ENCODE results near the gene LEKR1. TPM values are rescaled to one million over a fixed set of nuclear protein-coding genes. Genes with fewer than 3 reads are reported as not detected.

The LEKR1 gene
- total RNA-seq, 1 donor, result 0.81 TPM

GRCh38 chr3:157086060-157086750 lies 260.1 kb downstream of the LEKR1 start:
- no peak for TF ChIP-seq CTCF (IDR thresholded peaks at IDR 0.05; ENCODE audit: insufficient read depth, low read length)
- no peak for DNase-seq (ENCODE audit: low read depth)
- H3K4me3 ChIP-seq (ENCODE audit: low read depth, low read length), result no peak overlapping the region

- no peak for DNase-seq (ENCODE audit: low read depth)
- no peak overlapping the region for H3K4me3 ChIP-seq (ENCODE audit: low read depth, low read length)
- no peak for TF ChIP-seq CTCF (IDR thresholded peaks at IDR 0.05; ENCODE audit: insufficient read depth, low read length)
Observed at GRCh38 chr3:157086775-157087174, 260.6 kb downstream of the LEKR1 start.

- TF ChIP-seq CTCF (IDR thresholded peaks at IDR 0.05; ENCODE audit: insufficient read depth, low read length), result no peak
- no peak overlapping the region for H3K4me3 ChIP-seq (ENCODE audit: low read depth, low read length)
- DNase-seq (ENCODE audit: low read depth), result no peak
Observed at GRCh38 chr3:157087373-157087772, 261.2 kb downstream of the LEKR1 start.

GRCh38 chr3:157087780-157088600 lies 261.8 kb downstream of the LEKR1 start:
- DNase-seq (ENCODE audit: low read depth), result peak; percentile 54
- TF ChIP-seq CTCF (IDR thresholded peaks at IDR 0.05; ENCODE audit: insufficient read depth, low read length), result no peak
- H3K4me3 ChIP-seq (ENCODE audit: low read depth, low read length), result peak overlapping the region; percentile 66

GRCh38 chr3:157088601-157089454 lies 262.7 kb downstream of the LEKR1 start:
- peak; percentile 98 for DNase-seq (ENCODE audit: low read depth)
- peak overlapping the region; percentile 66 for H3K4me3 ChIP-seq (ENCODE audit: low read depth, low read length)
- no peak for TF ChIP-seq CTCF (IDR thresholded peaks at IDR 0.05; ENCODE audit: insufficient read depth, low read length)

- H3K4me3 ChIP-seq (ENCODE audit: low read depth, low read length), result peak overlapping the region; percentile 48
- no peak for TF ChIP-seq CTCF (IDR thresholded peaks at IDR 0.05; ENCODE audit: insufficient read depth, low read length)
- peak; percentile 88 for DNase-seq (ENCODE audit: low read depth)
Observed at GRCh38 chr3:157089455-157090221, 263.5 kb downstream of the LEKR1 start.
